Panc1 (cell line): ENCODE results near the gene LOXL3. TPM values are rescaled to one million over a fixed set of nuclear protein-coding genes. Genes with fewer than 3 reads are reported as not detected.

Source experiments
- ATAC-seq: fragments of 200-7000 bp; cut with Tn5 transposase; 2 replicates; pipeline ENCODE4 v1.9.1; 2020; ENCODE audit warnings: mild to moderate bottlenecking, moderate library complexity
- BruUV-seq: library from RNA; stranded (reverse); fragments of 400-500 nt; replicated peaks from 2 replicates; lab custom pipeline; 2021; lab: Mats Ljungman, UMichigan
- CTCF ChIA-PET: fragments of 300-600 bp; sonication (Branson Sonifier 250); formaldehyde crosslinking; loops from one replicate; lab custom pipeline; 2022; ENCODE audit warnings: antibody characterized with exemption; lab: Charles Lee
- POLR2A ChIA-PET: fragments of 300-600 bp; sonication (Branson Sonifier 250); formaldehyde crosslinking; loops from one replicate; lab custom pipeline; 2022; ENCODE audit warnings: antibody characterized with exemption; lab: Charles Lee
- DNase-seq: peaks from one replicate; pipeline ENCODE4 v3.0.0-alpha.2; 2010; ENCODE audit warnings: low read depth, low spot score
- H3K27ac ChIP-seq: 2 replicates; pipeline ENCODE4 v1.5.1; 2011; ENCODE audit warnings: mild to moderate bottlenecking, low read length, inconsistent platforms
- H3K27me3 ChIP-seq: fragments of 200-500 bp; sonication (Bioruptor generic); 2 replicates; pipeline ENCODE4 v1.6.0; 2014; ENCODE audit warnings: low read length, inconsistent platforms; ENCODE audit not compliant: control insufficient read depth, insufficient read depth
- H3K36me3 ChIP-seq: fragments of 200-500 bp; sonication (Bioruptor generic); 2 replicates; pipeline ENCODE4 v1.5.1; 2014; ENCODE audit warnings: inconsistent platforms, mild to moderate bottlenecking, low read length, moderate library complexity; ENCODE audit not compliant: control insufficient read depth, insufficient read depth
- H3K4me1 ChIP-seq: 2 replicates; pipeline ENCODE4 v1.5.1; 2011; ENCODE audit warnings: inconsistent platforms, mild to moderate bottlenecking, low read length, moderate library complexity; ENCODE audit not compliant: control insufficient read depth, insufficient read depth
- H3K4me3 ChIP-seq, 2 experiments: 2 replicates each; pipeline ENCODE4 v1.5.1; 2011 to 2012; ENCODE audit warnings: low read depth in 2 of 2, low read length in 2 of 2, mild to moderate bottlenecking in 2 of 2, inconsistent platforms in 1 of 2, moderate library complexity in 1 of 2
- H3K9me3 ChIP-seq: fragments of 200-500 bp; sonication (Bioruptor generic); 2 replicates; pipeline ENCODE4 v1.5.1; 2014; ENCODE audit warnings: low read depth, mild to moderate bottlenecking, inconsistent platforms, low read length, moderate library complexity; ENCODE audit not compliant: control insufficient read depth, insufficient read depth
- POLR2AphosphoS5 ChIP-seq: IDR thresholded peaks from 2 replicates; pipeline ENCODE4 v1.6.1; 2012; ENCODE audit warnings: mild to moderate bottlenecking, low read depth, low read length, moderate library complexity
- SIN3A ChIP-seq: IDR thresholded peaks from 2 replicates; pipeline ENCODE4 v1.6.1; 2012; ENCODE audit warnings: low read depth, mild to moderate bottlenecking, low read length, moderate library complexity, borderline replicate concordance; ENCODE audit not compliant: insufficient read depth
- TCF7L2 ChIP-seq: IDR thresholded peaks from 2 replicates; pipeline ENCODE4 v1.6.1; 2011; ENCODE audit warnings: mild to moderate bottlenecking, low read depth, low read length, inconsistent platforms
- in situ Hi-C: cut with HindIII; loops from 2 replicates; pipeline ENCODE4 v1.10.0; 2016; ENCODE audit warnings: low sequenced_read_pairs, low pct_unique_long_range_greater_than_20kb
- intact Hi-C: fragments of 100-400 bp; cut with micrococcal nuclease; formaldehyde crosslinking; loops from one replicate; pipeline ENCODE4 v1.10.0; 2022; ENCODE audit not compliant: unreplicated experiment
- total RNA-seq: library from RNA; stranded (reverse); gene quantifications from one replicate; pipeline ENCODE4 v1.2.1, GENCODE V29; 2021; ENCODE audit not compliant: unreplicated experiment
- TF ChIP-seq, protein P1 (sequence below), 2 experiments: IDR thresholded peaks; 2 replicates each; pipeline ENCODE4 v1.6.1; 2011 to 2012; ENCODE audit warnings: low read depth in 2 of 2, control low read depth in 1 of 2, low read length in 1 of 2, mild to moderate bottlenecking in 1 of 2, moderate library complexity in 1 of 2; ENCODE audit not compliant: insufficient read depth in 1 of 2
- TF ChIP-seq, protein P2 (sequence below): fragments of 450-650 bp; IDR thresholded peaks from 2 replicates; pipeline ENCODE4 v1.5.1; 2017; ENCODE audit warnings: mild to moderate bottlenecking

The LOXL3 gene
- total RNA-seq, 1 experiment from 2014 or later: 1.0 TPM

DNA sequence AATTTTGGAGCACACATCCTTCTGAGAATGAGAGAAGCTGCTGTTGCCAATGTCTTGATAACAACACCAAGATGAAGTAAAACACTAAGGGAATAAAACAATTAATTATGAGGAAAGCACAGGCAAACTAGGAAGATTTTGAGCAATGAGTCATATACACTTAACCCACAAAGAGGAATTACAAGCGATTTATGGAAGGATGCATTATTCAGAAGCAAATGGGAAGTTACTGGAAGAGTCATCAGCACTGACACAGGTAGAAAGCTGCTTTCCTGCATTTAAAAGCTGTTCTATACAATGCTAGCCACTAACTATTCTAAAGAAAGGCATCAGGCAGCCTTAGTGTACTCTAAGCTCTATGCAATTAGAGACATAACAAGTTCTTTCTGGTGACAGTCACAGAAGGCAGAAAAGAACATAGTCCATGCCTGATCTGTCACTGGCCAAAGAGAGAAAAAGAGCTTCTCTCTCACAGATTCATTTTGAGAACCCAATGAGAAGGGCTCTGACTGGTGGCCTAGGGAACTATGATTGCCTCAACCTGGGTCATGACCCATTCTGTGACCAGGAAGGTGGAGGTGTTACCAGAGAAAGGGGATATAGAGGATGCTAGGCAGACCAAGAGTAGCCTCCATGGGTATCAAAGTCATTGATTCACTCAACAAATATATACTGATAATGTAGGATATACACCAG, 49.0 kb upstream of the LOXL3 start:
- Histone ChIP-seq H3K27me3 (peaks cover 24% of the 10 kb centered on the region), H3K4me3 (no peak overlapping the region), H3K9me3 (no peaks in the 10 kb centered on the region), H3K27ac (no peak overlapping the region), H3K4me1 (no peaks in the 10 kb centered on the region), H3K36me3 (no peaks in the 10 kb centered on the region)
- CTCF ChIA-PET: interaction anchor here (1.0 kb wide), 1 partner anchor 15 kb away, joined by 3 read pairs; no protein-coding TSS in a partner anchor
- DNase-seq: no peak
- TF ChIP-seq, protein P1, sequence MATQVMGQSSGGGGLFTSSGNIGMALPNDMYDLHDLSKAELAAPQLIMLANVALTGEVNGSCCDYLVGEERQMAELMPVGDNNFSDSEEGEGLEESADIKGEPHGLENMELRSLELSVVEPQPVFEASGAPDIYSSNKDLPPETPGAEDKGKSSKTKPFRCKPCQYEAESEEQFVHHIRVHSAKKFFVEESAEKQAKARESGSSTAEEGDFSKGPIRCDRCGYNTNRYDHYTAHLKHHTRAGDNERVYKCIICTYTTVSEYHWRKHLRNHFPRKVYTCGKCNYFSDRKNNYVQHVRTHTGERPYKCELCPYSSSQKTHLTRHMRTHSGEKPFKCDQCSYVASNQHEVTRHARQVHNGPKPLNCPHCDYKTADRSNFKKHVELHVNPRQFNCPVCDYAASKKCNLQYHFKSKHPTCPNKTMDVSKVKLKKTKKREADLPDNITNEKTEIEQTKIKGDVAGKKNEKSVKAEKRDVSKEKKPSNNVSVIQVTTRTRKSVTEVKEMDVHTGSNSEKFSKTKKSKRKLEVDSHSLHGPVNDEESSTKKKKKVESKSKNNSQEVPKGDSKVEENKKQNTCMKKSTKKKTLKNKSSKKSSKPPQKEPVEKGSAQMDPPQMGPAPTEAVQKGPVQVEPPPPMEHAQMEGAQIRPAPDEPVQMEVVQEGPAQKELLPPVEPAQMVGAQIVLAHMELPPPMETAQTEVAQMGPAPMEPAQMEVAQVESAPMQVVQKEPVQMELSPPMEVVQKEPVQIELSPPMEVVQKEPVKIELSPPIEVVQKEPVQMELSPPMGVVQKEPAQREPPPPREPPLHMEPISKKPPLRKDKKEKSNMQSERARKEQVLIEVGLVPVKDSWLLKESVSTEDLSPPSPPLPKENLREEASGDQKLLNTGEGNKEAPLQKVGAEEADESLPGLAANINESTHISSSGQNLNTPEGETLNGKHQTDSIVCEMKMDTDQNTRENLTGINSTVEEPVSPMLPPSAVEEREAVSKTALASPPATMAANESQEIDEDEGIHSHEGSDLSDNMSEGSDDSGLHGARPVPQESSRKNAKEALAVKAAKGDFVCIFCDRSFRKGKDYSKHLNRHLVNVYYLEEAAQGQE (IDR thresholded peaks at IDR 0.05; ENCODE audit: insufficient read depth in 1 of 2, low read depth in 2 of 2, low read length in 1 of 2): no peak
- TF ChIP-seq SIN3A (no peak), POLR2AphosphoS5 (no peak), TCF7L2 (no peak)
- TF ChIP-seq, protein P2, sequence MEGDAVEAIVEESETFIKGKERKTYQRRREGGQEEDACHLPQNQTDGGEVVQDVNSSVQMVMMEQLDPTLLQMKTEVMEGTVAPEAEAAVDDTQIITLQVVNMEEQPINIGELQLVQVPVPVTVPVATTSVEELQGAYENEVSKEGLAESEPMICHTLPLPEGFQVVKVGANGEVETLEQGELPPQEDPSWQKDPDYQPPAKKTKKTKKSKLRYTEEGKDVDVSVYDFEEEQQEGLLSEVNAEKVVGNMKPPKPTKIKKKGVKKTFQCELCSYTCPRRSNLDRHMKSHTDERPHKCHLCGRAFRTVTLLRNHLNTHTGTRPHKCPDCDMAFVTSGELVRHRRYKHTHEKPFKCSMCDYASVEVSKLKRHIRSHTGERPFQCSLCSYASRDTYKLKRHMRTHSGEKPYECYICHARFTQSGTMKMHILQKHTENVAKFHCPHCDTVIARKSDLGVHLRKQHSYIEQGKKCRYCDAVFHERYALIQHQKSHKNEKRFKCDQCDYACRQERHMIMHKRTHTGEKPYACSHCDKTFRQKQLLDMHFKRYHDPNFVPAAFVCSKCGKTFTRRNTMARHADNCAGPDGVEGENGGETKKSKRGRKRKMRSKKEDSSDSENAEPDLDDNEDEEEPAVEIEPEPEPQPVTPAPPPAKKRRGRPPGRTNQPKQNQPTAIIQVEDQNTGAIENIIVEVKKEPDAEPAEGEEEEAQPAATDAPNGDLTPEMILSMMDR: no peak
- ATAC-seq: no peak
- intact Hi-C loops: no loop called here
- no TSS peak for BruUV-seq
- in situ Hi-C loops: no loop called here
- POLR2A ChIA-PET: no interaction called here

DNA sequence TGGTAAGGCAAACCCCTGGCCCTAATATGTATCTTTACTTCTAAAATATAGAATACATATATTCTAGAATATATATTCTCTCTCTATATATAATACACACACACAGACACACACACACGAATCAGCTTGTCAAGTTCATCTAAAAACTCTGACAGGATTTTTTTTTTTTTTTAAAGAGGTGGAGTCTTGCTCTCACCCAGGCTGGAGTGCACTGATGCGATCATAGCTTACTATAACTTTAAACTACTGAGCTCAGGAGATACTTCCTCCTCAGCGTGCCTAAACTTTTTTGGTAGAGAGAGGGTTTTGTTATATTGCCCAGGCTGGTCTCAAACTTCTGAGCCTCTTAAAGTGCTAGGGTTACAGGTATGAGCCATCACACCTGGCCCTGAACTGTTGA, 45.9 kb upstream of the LOXL3 start:
- no peaks in the 10 kb centered on the region for H3K9me3 ChIP-seq
- no peaks in the 10 kb centered on the region for H3K4me1 ChIP-seq
- BruUV-seq: no TSS peak
- ChIA-PET POLR2A (no interaction called here), CTCF (no interaction called here)
- no peak overlapping the region for H3K4me3 ChIP-seq
- H3K27me3 ChIP-seq: peaks cover 24% of the 10 kb centered on the region
- DNase-seq (no peak), ATAC-seq (no peak)
- intact Hi-C loops: no loop called here
- H3K36me3 ChIP-seq: no peaks in the 10 kb centered on the region
- no peak for TF ChIP-seq TCF7L2
- TF ChIP-seq, protein P1 (IDR thresholded peaks at IDR 0.05; ENCODE audit: insufficient read depth in 1 of 2, low read depth in 2 of 2, low read length in 1 of 2): no peak
- no peak for TF ChIP-seq POLR2AphosphoS5
- no peak for TF ChIP-seq SIN3A
- TF ChIP-seq, protein P2: no peak
- no peak overlapping the region for H3K27ac ChIP-seq
- in situ Hi-C loops: no loop called here
